ENCODE measurements around the gene FGFRL1.

The FGFRL1 gene

DNA sequence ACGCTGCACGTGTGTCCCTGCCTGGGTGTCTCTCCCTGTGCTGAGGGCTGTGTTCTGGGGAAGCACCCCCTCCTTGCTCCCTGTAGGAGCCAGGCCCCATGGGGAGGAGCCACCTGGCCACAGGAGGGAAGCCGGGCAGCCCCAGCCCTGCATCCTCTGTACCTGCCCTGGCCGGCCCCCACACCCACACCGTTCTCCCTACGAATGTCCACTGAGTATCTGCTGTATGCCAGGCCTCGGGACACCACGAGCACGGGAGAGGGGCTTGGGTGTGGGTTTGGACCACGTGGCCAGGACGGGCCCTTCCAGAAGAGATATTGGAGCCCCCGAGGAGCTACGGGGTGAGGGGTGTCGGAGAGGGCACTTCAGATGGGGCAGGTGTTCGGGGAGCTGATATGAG lies 6.3 kb downstream of the FGFRL1 start:
- no peak for DNase-seq (ENCODE audit: low read depth)
- no peak overlapping the region for H3K4me3 ChIP-seq (ENCODE audit: control insufficient read depth, low read depth, low read length)
- no peak for TF ChIP-seq CTCF (conservative IDR thresholded peaks at IDR 0.05; ENCODE audit: control insufficient read depth, insufficient read depth, low read depth, low read length)

DNA sequence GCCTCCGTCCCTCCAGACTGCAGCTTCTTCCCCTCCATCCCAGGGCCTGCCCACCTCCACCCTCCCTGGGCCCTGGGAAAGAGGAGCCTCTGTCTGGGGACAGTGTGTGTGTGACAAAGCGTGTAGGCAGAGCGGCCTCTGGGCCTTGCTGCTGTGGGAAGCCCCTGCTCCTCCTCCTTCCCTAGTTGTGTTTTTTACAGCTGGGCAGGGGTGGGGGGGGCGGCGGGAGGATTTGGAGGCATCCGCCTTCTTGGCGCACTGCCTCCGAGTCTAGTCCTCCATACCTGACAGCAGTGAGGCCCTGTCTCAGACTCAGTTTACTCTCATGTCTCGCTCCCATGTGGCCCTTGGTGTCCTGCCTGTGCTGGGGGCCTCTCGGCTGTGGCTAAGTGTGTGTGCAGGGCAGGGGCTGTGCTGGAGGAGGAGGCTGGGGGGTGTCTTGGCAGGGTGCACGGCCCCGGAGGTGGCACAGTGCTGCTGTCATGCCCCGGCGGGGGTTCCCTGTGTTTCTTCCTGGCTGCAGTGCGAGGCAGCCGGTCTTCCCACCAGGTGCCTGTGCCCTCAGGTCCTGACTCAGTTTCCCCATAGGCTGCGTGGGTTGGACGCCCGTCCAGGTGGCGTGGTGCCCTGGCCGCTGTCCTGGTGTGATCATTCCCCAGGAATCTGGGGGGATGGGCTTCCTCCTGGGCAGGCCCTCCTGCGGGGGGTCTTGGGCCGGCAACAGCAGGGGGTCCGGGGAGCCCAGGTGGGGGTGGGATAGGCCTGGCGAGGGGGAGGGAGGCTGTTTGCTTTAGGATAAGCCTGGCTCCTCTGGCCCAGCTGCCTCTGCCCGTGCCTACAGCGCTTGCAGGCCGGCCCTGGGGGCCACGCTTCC lies 7.0 kb downstream of the FGFRL1 start:
- no peak overlapping the region for H3K4me3 ChIP-seq (ENCODE audit: control insufficient read depth, low read depth, low read length)
- DNase-seq (ENCODE audit: low read depth): no peak
- no peak for TF ChIP-seq CTCF (conservative IDR thresholded peaks at IDR 0.05; ENCODE audit: control insufficient read depth, insufficient read depth, low read depth, low read length)

DNA sequence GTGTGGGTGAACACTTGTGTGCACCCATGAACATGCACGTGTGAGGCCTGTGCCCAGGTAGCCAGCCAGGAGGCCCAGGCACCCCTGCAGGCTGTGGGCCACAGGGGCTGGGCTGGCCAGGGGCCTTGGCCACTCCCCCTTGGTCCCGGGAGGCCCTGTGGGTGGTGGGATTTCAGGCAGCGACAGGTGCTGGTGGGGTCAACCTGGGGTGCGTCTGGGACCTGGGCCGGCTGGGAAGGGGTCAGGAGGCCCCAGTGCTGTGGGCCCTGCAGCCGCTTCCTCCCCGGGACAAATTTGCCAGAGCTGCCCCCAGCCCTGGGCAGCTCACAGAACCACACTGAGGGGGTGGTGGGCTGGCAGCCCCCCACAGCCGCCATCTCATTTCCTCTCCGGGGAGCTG lies 7.9 kb downstream of the FGFRL1 start:
- no peak for TF ChIP-seq CTCF (conservative IDR thresholded peaks at IDR 0.05; ENCODE audit: control insufficient read depth, insufficient read depth, low read depth, low read length)
- DNase-seq (ENCODE audit: low read depth): no peak
- H3K4me3 ChIP-seq (ENCODE audit: control insufficient read depth, low read depth, low read length): no peak overlapping the region

GRCh38 chr4:1019729-1020470 lies 8.5 kb downstream of the FGFRL1 start:
- no peak for DNase-seq (ENCODE audit: low read depth)
- no peak for TF ChIP-seq CTCF (conservative IDR thresholded peaks at IDR 0.05; ENCODE audit: control insufficient read depth, insufficient read depth, low read depth, low read length)
- no peak overlapping the region for H3K4me3 ChIP-seq (ENCODE audit: control insufficient read depth, low read depth, low read length)

GRCh38 chr4:1021386-1022050 lies 10.1 kb downstream of the FGFRL1 start:
- TF ChIP-seq CTCF (conservative IDR thresholded peaks at IDR 0.05; ENCODE audit: control insufficient read depth, insufficient read depth, low read depth, low read length): no peak
- DNase-seq (ENCODE audit: low read depth): no peak
- no peak overlapping the region for H3K4me3 ChIP-seq (ENCODE audit: control insufficient read depth, low read depth, low read length)

DNA sequence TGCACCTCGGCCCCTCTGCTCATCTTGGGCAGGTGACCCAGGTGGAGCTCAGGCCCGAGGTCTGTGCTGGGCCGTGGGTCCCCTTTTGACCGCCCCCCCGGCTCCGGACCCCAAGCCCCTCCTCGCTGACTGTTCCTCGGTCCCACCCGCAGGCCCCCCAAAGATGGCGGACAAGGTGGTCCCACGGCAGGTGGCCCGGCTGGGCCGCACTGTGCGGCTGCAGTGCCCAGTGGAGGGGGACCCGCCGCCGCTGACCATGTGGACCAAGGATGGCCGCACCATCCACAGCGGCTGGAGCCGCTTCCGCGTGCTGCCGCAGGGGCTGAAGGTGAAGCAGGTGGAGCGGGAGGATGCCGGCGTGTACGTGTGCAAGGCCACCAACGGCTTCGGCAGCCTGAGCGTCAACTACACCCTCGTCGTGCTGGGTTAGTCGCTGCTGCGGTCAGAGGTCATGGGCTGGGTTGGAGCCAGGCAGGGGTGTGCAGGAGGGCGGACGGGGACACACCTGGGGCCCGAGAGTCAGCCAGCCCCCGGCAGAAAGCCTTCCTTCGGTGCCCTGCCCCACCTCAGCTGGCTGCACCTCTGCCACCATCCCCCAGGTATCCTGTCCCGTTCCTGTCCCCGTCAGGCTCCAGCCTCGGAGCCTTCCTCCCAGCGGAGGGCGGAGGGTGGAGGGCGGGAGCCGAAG lies 10.8 kb downstream of the FGFRL1 start:
- no peak for DNase-seq (ENCODE audit: low read depth)
- H3K4me3 ChIP-seq (ENCODE audit: control insufficient read depth, low read depth, low read length): no peak overlapping the region

More for the DNA sequence above, 10.8 kb downstream of the FGFRL1 start:
- TF ChIP-seq CTCF (conservative IDR thresholded peaks at IDR 0.05; ENCODE audit: control insufficient read depth, insufficient read depth, low read depth, low read length): no peak
